Smooth muscle cell (in vitro differentiated cells): ENCODE measurements around the gene B4GALNT1. TPM values are rescaled to one million over a fixed set of nuclear protein-coding genes. Genes with fewer than 3 reads are reported as not detected.

Source experiments
- DNase-seq: peaks from one replicate; lab custom pipeline; 2025; ENCODE audit not compliant: unreplicated experiment; lab: John Stamatoyannopoulos, UW
- H2AFZ ChIP-seq: fragments of 200-600 bp; sonication (generic); 2 replicates; pipeline ENCODE4 v1.6.0; 2016; ENCODE audit warnings: antibody characterized with exemption, low read depth, mild to moderate bottlenecking
- H3F3A ChIP-seq: fragments of 200-600 bp; sonication (generic); 2 replicates; pipeline ENCODE4 v1.6.0; 2017; ENCODE audit warnings: antibody characterized with exemption, low read depth
- H3K27ac ChIP-seq: fragments of 200-600 bp; sonication (generic); 2 replicates; pipeline ENCODE4 v1.5.1; 2016; ENCODE audit warnings: low read depth, mild to moderate bottlenecking
- H3K27me3 ChIP-seq: fragments of 200-600 bp; sonication (generic); 2 replicates; pipeline ENCODE4 v1.6.1; 2016; ENCODE audit warnings: low read depth, mild to moderate bottlenecking
- H3K36me3 ChIP-seq: fragments of 200-600 bp; sonication (generic); 2 replicates; pipeline ENCODE4 v1.5.1; 2016; ENCODE audit warnings: low read depth
- H3K4me1 ChIP-seq: fragments of 200-600 bp; sonication (generic); 2 replicates; pipeline ENCODE4 v1.5.1; 2016; ENCODE audit warnings: low read depth
- H3K4me2 ChIP-seq: fragments of 200-600 bp; sonication (generic); 2 replicates; pipeline ENCODE4 v1.6.0; 2016; ENCODE audit warnings: mild to moderate bottlenecking
- H3K4me3 ChIP-seq: fragments of 200-600 bp; sonication (generic); 2 replicates; pipeline ENCODE4 v1.5.1; 2016; ENCODE audit warnings: mild to moderate bottlenecking
- H3K79me2 ChIP-seq: fragments of 200-600 bp; sonication (generic); 2 replicates; pipeline ENCODE4 v1.6.0; 2016; ENCODE audit warnings: low read depth, mild to moderate bottlenecking
- H3K9ac ChIP-seq: fragments of 200-600 bp; sonication (generic); 2 replicates; pipeline ENCODE4 v1.6.0; 2016; ENCODE audit warnings: low read depth
- H3K9me3 ChIP-seq: fragments of 200-600 bp; sonication (generic); replicated peaks from 2 replicates; pipeline ENCODE4 v1.5.1; 2016; ENCODE audit warnings: low read depth
- H4K20me1 ChIP-seq: fragments of 200-600 bp; sonication (generic); 2 replicates; pipeline ENCODE4 v1.6.0; 2016; ENCODE audit warnings: low read depth
- CTCF ChIP-seq: fragments of 200-600 bp; sonication (generic); IDR thresholded peaks from 2 replicates; pipeline ENCODE4 v1.5.1; 2017; ENCODE audit warnings: borderline replicate concordance, mild to moderate bottlenecking, antibody characterized with exemption; ENCODE audit not compliant: insufficient read depth, poor library complexity, severe bottlenecking
- WGBS: methylation state at CpG from one replicate; pipeline ENCODE4 v1.1.7; 2016; ENCODE audit warnings: low lambda C conversion rate; 5-methylcytosine and 5-hydroxymethylcytosine counted together
- polyA plus RNA-seq: library from polyadenylated mRNA; unstranded; fragments of >200 nt; fragmentation: Nextera tagmentation; extraction: Ambion mirVana; gene quantifications from 2 replicates; pipeline ENCODE4 v1.2.1, GENCODE V29; 2016
- total RNA-seq: library from RNA; depleted of rRNA; stranded (reverse); fragments of >200 nt; gene quantifications from 2 replicates; pipeline ENCODE4 v1.2.3, GENCODE V29; 2014

Gene B4GALNT1
- total and polyA plus RNA-seq, 2 experiments from 2014 or later: 1.8 to 5.6 TPM

DNA sequence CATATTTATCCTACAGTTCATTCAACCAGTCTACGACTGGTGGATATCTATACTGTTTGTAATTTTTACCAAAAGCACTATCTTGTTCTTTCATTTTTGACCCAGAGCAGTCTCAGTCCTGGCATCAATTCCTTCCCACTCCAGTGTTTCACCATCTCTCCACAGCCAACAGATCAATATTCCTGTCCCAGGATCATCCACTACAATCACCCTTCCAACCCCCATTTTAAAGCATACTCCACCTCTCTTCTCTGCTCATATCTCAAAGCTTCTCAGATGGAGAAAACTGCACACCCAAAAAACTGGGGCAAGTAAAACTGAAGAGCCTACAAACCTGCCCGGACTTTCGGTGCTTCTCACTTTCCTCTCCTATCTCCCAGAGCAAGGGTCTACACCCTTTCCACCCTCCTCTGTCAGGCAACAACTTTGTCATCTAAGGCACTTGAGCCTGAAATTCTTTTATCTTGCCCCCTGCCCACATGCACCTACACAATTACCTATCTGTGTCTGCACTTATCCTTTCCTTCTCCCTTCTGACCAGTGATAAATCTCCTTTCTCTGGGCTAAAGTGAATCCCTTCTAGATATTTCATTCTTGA, 46.1 kb downstream of the B4GALNT1 start:
- TF ChIP-seq CTCF: no peak
- 88% methylated on average over 3 of the region's 3 CpGs for WGBS
- H3K27me3 ChIP-seq: peaks cover 17% of the 10 kb centered on the region

GRCh38 chr12:57586128-57586527, 46.9 kb downstream of the B4GALNT1 start:
- H3K9ac ChIP-seq: no peak overlapping the region
- TF ChIP-seq CTCF: no peak
- no peak overlapping the region for H3K27ac ChIP-seq
- H3K4me1 ChIP-seq: peaks cover 4% of the 10 kb centered on the region
- H2AFZ ChIP-seq: no peak overlapping the region
- H3K4me2 ChIP-seq: no peak overlapping the region
- H3K79me2 ChIP-seq: no peaks in the 10 kb centered on the region
- no peaks in the 10 kb centered on the region for H3F3A ChIP-seq
- H3K36me3 ChIP-seq: no peaks in the 10 kb centered on the region
- peaks cover 17% of the 10 kb centered on the region for H3K27me3 ChIP-seq
- DNase-seq: no peak
- no peak overlapping the region for H3K4me3 ChIP-seq
- H3K9me3 ChIP-seq: no peaks in the 10 kb centered on the region
- H4K20me1 ChIP-seq: no peaks in the 10 kb centered on the region
- WGBS: 95% methylated on average over 3 of the region's 3 CpGs

More for the DNA sequence above, 46.1 kb downstream of the B4GALNT1 start:
- Histone ChIP-seq H3K9me3 (no peaks in the 10 kb centered on the region), H3K36me3 (no peaks in the 10 kb centered on the region), H3K4me2 (no peak overlapping the region), H2AFZ (no peak overlapping the region), H4K20me1 (no peaks in the 10 kb centered on the region), H3K4me1 (peaks cover 6% of the 10 kb centered on the region), H3K79me2 (peaks cover under 1% of the 10 kb centered on the region), H3K4me3 (no peak overlapping the region), H3F3A (no peaks in the 10 kb centered on the region), H3K9ac (no peak overlapping the region), H3K27ac (no peak overlapping the region)
- DNase-seq: no peak

GRCh38 chr12:57585156-57585555, 47.8 kb downstream of the B4GALNT1 start:
- H3K27me3 ChIP-seq: peaks cover 17% of the 10 kb centered on the region
- DNase-seq: no peak
- no peak overlapping the region for H2AFZ ChIP-seq
- H3K9ac ChIP-seq: no peak overlapping the region
- H3F3A ChIP-seq: no peaks in the 10 kb centered on the region
- no peaks in the 10 kb centered on the region for H3K9me3 ChIP-seq
- H3K36me3 ChIP-seq: no peaks in the 10 kb centered on the region
- H4K20me1 ChIP-seq: no peaks in the 10 kb centered on the region
- no peak overlapping the region for H3K4me2 ChIP-seq
- no peaks in the 10 kb centered on the region for H3K4me1 ChIP-seq
- H3K4me3 ChIP-seq: no peak overlapping the region
- no peak overlapping the region for H3K27ac ChIP-seq
- no peak for TF ChIP-seq CTCF
- no peaks in the 10 kb centered on the region for H3K79me2 ChIP-seq
- 88% methylated on average over 2 of the region's 2 CpGs for WGBS

- H3F3A ChIP-seq: no peaks in the 10 kb centered on the region
- H3K9ac ChIP-seq: no peak overlapping the region
- no peak for TF ChIP-seq CTCF
- H3K4me3 ChIP-seq: no peak overlapping the region
- no peak for DNase-seq
- H3K4me2 ChIP-seq: no peak overlapping the region
- no peaks in the 10 kb centered on the region for H3K79me2 ChIP-seq
- H3K4me1 ChIP-seq: no peaks in the 10 kb centered on the region
- H2AFZ ChIP-seq: no peak overlapping the region
- no peaks in the 10 kb centered on the region for H3K9me3 ChIP-seq
- peaks cover 17% of the 10 kb centered on the region for H3K27me3 ChIP-seq
- no peaks in the 10 kb centered on the region for H3K36me3 ChIP-seq
- no peak overlapping the region for H3K27ac ChIP-seq
- H4K20me1 ChIP-seq: no peaks in the 10 kb centered on the region
Measured at GRCh38 chr12:57584690-57585089, 48.3 kb downstream of the B4GALNT1 start.
